ENCODE results near the gene E2F8.

- TF ChIP-seq SUZ12 (IDR thresholded peaks at IDR 0.05; ENCODE audit: extremely low read depth, insufficient read depth, insufficient read length) (no peak), ZNF274 (IDR thresholded peaks at IDR 0.05; ENCODE audit: low read depth, low read length) (no peak)
These were observed 57.1 kb downstream of the E2F8 start for GRCh38 chr11:19183646-19184045.

All from NT2/D1 (cell line).